Activated CD4-positive, alpha-beta T cell treated with anti-CD3 and anti-CD28 coated beads, Interleukin-10, Interleukin-2, amounts not matched to agents 100 ng/mL and 50 ng/mL, durations not matched to agents 16 hours and 8 hours (primary cell): ENCODE data around the gene KCNQ1OT1.

Experiments
- DNase-seq: peaks from one replicate; pipeline ENCODE4 v3.0.0-alpha.2; 2020

The KCNQ1OT1 gene

GRCh38 chr11:2686360-2687222 lies 13.2 kb downstream of the KCNQ1OT1 start:
- DNase-seq: no peak

DNA sequence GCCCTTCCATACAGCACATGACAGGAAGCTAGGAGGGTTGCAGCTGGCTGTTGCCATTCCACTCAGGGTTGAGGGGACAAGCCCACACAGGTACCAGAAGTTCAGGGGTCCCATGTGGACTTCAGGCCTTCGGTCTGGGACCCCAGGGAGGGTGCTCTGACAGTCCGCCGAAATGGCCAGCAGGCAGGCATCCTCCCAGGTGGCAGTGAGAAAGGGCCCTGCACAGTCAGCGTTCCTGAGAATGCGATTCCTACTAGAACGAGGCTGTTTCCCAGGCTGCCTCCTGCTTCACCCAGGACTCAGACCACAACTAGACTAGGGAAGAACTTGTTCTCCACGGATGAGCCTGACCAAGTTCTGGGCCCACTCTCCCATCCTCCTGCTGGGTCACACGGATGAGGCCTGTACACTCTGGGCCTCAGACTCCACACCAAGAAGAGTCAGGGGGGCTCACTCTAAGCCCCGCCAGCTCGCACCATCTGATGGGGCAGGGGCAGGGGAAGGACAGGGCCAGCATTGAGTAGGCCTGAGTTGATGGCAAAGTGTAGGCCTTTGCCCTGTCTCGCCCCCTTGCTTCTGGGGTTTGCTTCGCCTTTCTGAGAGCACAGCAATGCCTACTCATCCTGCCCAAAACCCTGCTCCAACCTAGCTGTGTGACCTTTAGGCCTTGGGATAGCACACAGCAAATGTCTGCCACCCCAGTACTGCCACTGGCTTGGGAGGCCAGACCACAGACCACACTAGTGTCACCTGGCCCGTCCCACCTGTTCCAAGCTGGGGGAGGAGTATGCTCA lies 14.0 kb downstream of the KCNQ1OT1 start:
- no peak for DNase-seq

DNA sequence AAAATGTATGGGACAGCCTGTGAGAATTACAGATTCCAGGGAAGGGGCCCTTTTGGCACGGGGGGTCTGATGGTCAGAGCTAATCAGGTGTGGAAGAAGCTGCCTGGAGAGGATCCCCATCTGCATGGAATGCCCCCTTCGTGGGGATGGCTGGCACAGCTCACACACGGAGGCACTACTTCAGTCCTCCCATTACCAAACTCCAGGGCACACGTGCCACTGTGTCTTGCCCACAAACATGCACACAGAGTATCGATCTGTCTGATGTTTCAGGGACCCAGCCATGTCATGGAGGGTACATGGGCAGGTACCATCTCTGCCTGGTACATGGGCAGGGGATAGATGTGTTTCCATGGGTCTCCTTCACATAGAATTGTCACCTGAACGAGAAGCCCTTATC lies 14.7 kb downstream of the KCNQ1OT1 start:
- DNase-seq: no peak

GRCh38 chr11:2684581-2684980 lies 15.2 kb downstream of the KCNQ1OT1 start:
- DNase-seq: no peak

DNA sequence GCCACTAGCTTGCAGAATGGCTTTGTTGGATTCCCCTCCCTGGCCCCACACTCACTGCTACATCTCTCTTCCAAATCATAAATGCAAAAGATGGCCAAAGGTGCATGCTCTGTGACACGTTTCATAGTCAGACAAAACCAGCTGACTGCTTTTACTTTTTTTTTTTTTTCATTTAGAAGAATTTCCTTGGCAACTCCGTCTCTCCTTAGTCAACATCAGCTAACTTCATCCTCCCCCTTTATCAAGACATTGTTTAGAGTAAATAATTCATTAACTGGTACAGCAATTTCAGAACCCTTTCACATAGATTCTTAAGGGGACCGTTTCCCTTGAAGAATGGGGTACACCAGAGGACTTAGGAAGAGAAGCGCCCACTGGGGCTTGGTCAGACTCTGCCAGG lies 16.0 kb downstream of the KCNQ1OT1 start:
- no peak for DNase-seq

- no peak for DNase-seq
Measured at GRCh38 chr11:2681408-2682145, 18.2 kb downstream of the KCNQ1OT1 start.

GRCh38 chr11:2679011-2679676 lies 20.6 kb downstream of the KCNQ1OT1 start:
- no peak for DNase-seq

- no peak for DNase-seq
Measured at GRCh38 chr11:2678396-2678795, 21.4 kb downstream of the KCNQ1OT1 start.

DNA sequence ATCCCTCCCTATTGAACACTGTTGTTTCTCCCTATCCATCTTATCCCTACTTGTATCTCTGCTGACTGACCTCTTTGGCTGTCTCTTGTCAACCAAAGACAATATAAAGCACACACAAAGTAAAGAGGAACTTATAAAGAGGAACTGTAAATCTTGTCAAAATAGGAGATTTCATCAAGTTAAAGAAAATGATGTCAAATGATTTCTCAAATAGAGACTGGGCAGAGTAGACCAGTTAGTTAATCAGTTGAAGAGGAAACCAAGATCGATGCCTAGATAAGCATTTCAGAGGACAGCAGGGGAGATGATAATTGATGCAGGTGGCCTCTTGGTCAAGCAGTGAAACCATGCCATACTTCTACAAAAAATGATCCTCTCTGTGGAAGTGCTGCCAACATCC lies 22.7 kb downstream of the KCNQ1OT1 start:
- no peak for DNase-seq

GRCh38 chr11:2675540-2675939 lies 24.3 kb downstream of the KCNQ1OT1 start:
- no peak for DNase-seq

DNA sequence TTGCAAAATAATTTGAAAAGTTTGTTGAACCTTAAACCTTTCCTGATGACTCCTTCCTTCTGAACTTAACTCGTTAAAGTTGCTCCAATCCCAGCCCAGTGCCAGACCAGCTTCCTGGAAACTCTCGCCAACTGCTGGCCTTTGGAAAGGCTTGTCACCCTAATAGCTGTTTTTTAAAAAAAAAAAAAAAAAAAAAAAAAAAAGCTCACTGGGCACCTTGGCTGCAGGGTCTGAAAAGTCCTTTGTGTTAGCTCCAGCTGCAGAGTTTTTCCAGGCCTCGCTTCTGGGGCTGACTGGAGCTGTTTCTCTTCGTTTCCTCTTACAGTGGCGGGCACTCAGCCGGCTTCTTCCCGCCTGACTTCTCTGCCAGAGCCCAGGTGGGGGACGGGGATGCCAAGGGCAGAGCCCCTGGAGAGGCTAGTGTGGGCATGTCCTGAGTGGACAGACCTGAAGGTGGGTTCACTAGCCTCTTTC lies 25.1 kb downstream of the KCNQ1OT1 start:
- no peak for DNase-seq

DNA sequence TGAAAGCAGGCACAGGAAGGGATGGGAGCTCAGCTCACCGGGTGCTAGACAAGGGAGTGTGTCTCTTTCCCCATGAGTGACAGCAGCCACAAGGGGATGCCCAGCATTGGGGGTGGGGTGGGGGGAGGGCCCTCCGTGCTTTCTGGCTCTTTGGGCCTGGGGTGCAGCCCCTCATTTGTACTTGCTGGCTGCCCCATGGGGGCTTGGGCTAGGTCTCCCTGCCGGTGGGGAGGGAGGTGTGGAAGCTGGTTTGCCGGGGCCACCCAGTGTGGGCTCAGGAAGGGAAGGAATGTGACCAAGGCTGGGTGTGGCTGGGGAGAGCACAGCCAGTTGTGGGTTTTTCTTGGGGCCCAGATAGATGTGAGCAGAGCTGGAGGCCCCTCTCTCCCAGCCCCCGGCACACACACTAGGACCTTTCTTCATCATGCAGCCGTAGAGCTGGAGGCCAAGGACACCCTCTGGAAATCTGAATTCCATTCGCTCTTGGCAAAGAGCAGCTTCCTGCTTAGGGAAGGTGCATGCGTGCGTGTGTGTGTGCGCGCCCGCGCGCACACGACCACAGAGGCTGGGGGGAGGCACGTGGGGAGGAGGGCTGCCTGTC lies 25.8 kb downstream of the KCNQ1OT1 start:
- DNase-seq: no peak

DNA sequence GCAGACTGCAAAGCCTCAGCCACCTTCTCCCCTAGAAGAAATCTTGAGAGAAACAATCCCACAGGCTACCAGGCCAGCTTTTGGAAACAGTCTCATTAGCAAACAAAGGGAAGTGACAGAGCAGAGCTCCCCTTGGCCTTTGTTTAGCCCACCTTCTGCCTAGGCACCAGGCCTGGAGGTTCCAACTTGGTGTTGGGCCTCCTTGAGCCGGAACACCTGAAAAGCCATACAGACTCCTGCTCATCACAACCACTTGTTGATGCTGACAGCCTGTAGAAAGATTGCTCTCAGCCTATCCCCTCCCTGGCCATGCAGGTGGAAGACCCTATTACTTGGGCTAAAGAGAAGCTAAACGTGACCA lies 26.6 kb downstream of the KCNQ1OT1 start:
- DNase-seq: no peak

GRCh38 chr11:2672553-2673249 lies 27.1 kb downstream of the KCNQ1OT1 start:
- no peak for DNase-seq

DNA sequence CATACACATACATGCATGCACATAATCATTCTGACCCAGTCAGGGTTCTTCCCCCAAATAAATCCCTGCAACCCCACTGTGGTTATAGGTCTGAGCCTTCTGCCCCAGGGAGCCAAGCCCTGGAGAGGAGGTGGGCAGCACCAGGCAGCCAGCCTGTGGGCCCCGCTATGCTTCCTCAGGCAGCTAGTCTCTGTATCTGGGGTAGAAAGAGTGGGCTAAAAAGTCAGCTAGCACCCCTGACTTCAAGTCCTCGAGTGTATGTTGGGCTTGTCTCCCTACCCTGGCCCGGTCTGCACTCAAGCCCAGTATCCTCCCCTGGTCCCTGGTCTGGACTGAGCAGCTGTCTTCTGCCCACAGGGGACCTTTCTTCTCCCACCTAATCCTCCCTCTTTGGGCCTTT lies 28.0 kb downstream of the KCNQ1OT1 start:
- no peak for DNase-seq

DNA sequence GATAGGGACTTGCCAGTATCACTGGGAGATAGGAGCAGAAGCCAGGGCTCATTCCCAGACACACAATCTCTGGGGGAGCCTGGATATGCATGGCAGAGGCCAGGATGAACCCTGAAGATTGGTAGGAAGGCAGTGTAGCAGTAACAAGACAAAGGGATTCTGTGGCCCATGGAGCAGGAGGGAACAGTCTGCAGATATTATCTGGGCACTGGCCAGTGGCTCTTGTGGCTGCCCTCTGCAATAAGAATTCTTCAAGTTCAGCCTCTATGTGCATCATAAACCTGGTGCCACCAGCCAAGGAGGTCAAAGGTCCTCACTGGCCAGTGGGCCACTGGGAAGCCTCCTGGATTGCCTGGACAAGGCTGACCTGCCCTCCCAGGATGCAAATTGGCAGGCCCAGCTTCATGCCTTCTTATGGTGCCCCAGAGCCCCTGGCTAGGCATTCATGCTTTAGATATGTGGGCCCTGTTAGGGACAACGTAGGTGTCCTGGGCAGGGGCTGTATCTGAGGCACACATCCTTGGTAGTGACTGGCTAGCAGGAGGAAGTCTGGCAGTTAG lies 29.2 kb downstream of the KCNQ1OT1 start:
- no peak for DNase-seq

DNA sequence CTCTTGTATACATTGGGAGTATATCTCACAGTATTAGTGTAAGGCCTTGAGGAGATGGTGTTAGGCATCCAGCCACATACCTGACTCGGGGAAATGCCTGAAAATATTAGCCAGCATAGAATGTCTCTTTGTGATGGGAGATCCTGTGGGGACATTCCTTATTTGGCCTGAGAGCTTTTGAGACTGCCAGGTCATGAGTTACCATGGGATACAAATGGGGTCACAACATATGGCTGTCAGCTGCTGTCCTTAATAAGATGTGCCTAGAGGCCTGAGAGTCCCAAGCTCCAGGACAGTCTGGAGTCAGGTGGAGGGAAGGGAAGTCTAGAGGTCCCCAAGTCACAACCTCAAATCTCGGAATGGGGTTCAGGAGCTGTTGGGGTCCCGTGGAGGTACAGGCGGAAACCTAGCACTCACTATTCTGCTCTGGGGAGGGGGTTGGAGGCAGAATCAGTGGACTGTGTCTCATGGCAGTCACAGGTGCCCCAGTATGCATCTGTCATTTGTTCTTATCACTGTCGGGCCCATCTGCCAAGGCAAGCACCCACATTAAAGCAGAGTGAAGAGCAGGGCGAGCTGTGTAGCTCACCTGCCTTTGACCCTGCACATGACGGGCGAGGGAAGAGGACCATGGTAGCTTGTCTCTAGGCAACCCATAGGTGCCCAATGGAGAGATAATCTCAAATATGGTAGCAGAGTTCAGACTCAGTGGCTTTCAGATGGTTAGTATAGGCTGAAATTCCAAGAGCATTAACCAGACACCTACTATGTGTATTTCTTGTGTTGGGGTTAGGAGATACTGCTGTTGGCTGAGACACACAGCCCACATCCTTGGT lies 29.9 kb downstream of the KCNQ1OT1 start:
- DNase-seq: no peak

GRCh38 chr11:2668876-2669275 lies 30.9 kb downstream of the KCNQ1OT1 start:
- no peak for DNase-seq

- DNase-seq: no peak
Measured at GRCh38 chr11:2667940-2668339, 31.9 kb downstream of the KCNQ1OT1 start.

- DNase-seq: no peak
Measured at GRCh38 chr11:2666828-2667570, 32.8 kb downstream of the KCNQ1OT1 start.
